ENCODE results near the gene EYS.

- TF ChIP-seq EZH2 (IDR thresholded peaks at IDR 0.05; ENCODE audit: insufficient read depth, poor library complexity, severe bottlenecking), result no peak
- no peak for TF ChIP-seq EZH2phosphoT487 (IDR thresholded peaks at IDR 0.05; ENCODE audit: insufficient read depth, low read depth)
Measured at GRCh38 chr6:64409948-64410347, 1297.1 kb downstream of the EYS start.

Data from GM23248 (cell line).